Muscle layer of colon (tissue), 2 donors: ENCODE data around the gene LAMA3.

Source experiments
- H3K27ac ChIP-seq: one replicate; pipeline ENCODE4 v1.7.0; 2013; ENCODE audit warnings: low read depth, mild to moderate bottlenecking, low read length, moderate library complexity
- H3K27me3 ChIP-seq, 2 donors: one replicate each; pipeline ENCODE4 v1.7.0; 2013; ENCODE audit warnings: low read length in 2 of 2, mild to moderate bottlenecking in 2 of 2; ENCODE audit not compliant: insufficient read depth in 2 of 2, control insufficient read depth in 1 of 2
- H3K36me3 ChIP-seq: one replicate; pipeline ENCODE4 v1.7.0; 2013; ENCODE audit warnings: mild to moderate bottlenecking, low read length; ENCODE audit not compliant: insufficient read depth
- H3K4me1 ChIP-seq: one replicate; pipeline ENCODE4 v1.7.0; 2013; ENCODE audit warnings: mild to moderate bottlenecking, low read length; ENCODE audit not compliant: insufficient read depth
- H3K4me3 ChIP-seq, 2 donors: one replicate each; pipeline ENCODE4 v1.7.0; 2013; ENCODE audit warnings: low read length in 2 of 2, low read depth in 1 of 2, mild to moderate bottlenecking in 1 of 2, moderate library complexity in 1 of 2
- H3K9ac ChIP-seq: one replicate; pipeline ENCODE4 v1.7.0; 2013; ENCODE audit warnings: low read length
- H3K9me3 ChIP-seq: one replicate; pipeline ENCODE4 v1.7.0; 2013; ENCODE audit warnings: mild to moderate bottlenecking, low read length
- donor health status: abdominal sarcoma.
- donor health status: Adenocarcinoma of cecum.

LAMA3 gene

GRCh38 chr18:23927821-23928746, 238.8 kb downstream of the LAMA3 start:
- Histone ChIP-seq H3K4me1 (peaks cover 4% of the 10 kb centered on the region), H3K9me3 (no peaks in the 10 kb centered on the region), H3K9ac (no peak overlapping the region), H3K27ac (no peak overlapping the region), H3K4me3 (peak overlapping the region in 1 of 2 donors; percentile 34), H3K36me3 (no peaks in the 10 kb centered on the region), H3K27me3 (no peaks in the 10 kb centered on the region)

DNA sequence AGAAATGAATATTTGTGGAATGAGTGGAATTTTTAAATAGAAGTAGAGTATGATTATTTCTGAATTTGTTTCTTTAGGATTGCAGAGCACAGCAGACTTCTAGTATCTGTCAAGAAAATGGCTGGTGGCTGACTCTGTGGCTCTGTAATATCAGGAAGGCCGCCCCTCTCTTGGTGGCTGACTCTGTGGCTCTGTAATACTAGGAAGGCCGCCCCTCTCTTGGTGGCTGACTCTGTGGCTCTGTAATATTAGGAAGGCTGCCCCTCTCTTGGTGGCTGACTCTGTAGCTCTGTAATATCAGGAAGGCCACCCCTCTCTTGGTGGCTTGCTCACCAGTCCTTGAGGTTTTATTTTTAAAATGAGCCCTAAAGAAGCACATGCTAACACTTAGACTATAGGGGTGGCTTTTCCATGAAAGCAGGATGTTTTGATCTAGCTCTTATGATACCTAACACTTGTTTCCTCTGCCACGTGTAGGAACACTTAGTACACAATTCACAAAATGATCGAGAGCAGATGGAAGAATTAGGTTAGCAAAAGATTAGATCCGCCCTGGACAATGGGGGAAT, 240.2 kb downstream of the LAMA3 start:
- Histone ChIP-seq H3K27me3 (no peaks in the 10 kb centered on the region), H3K9ac (no peak overlapping the region), H3K9me3 (no peaks in the 10 kb centered on the region), H3K27ac (no peak overlapping the region), H3K4me3 (no peak overlapping the region), H3K4me1 (peaks cover 4% of the 10 kb centered on the region), H3K36me3 (no peaks in the 10 kb centered on the region)

DNA sequence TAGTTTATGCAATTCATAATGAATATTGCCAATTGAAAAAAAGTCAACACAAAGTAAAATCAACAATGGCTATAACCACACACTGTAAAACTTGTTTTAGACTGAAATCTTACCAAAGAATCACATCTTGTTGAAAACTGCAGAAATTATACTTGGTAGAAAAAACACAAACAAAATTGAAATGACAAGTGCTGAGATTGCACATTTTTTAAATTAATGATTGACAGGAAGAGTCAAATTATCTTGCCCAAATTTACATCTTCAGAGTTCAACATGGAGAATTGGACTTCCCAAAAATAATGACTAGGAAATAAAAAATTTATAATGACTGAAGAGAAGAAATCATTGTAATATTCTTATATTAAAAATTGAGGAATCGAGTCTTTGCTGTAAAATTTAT, 240.7 kb downstream of the LAMA3 start:
- Histone ChIP-seq H3K27me3 (no peaks in the 10 kb centered on the region), H3K27ac (no peak overlapping the region), H3K4me3 (no peak overlapping the region), H3K36me3 (no peaks in the 10 kb centered on the region), H3K9ac (no peak overlapping the region), H3K9me3 (no peaks in the 10 kb centered on the region), H3K4me1 (peaks cover 4% of the 10 kb centered on the region)

DNA sequence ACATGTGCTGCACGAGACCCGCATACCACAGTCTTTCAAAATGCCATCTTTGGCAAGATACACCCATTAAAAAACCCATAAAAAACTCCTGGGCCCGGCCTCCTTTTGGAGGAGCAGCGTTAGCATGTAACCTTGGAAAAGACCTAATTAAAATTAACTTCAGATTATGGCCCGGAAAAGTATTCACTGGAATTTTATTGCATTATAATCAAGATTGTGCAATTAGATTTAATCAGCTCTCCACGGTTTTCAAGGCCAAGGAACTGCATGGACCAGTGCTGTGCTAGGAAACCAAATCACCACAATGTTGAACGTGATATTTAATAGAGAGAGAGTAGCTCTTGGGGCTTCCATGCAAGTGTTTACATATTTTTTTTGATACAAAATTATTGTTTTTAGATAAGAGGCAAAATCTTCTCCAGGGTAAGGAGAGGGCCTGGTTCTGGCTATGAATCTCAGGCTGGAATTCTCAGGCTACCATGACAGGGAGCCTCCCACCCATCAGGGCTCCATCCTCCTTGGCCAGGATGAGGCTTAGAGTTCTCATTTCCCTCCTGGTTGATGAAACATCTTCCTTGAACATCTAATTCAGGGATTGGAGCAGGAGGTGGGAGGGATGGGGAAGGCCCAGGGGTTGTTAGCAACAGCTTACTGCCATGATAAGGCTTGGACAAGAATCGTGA, 243.3 kb downstream of the LAMA3 start:
- no peaks in the 10 kb centered on the region for H3K9me3 ChIP-seq
- H3K4me3 ChIP-seq: no peak overlapping the region
- no peaks in the 10 kb centered on the region for H3K27me3 ChIP-seq
- H3K9ac ChIP-seq: no peak overlapping the region
- no peaks in the 10 kb centered on the region for H3K36me3 ChIP-seq
- peaks cover 4% of the 10 kb centered on the region for H3K4me1 ChIP-seq
- no peak overlapping the region for H3K27ac ChIP-seq

DNA sequence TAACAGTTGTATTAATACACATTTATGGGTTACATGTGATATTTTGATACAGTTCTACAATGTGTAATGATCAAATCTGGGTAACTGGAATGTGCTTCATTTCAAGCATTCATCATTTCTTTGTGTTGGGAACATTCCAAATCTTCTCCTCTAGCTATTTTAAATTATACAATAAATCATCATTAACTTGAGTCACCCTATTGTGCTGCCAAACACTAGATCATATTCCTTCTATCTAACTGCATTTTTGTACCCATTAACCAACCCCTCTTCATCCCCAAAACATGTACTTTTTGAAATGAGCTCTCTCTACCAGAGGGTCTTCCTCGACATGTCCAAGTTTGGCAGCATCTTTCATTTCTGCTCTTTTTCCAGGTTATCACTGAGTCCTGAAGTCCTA, 244.2 kb downstream of the LAMA3 start:
- Histone ChIP-seq H3K9ac (no peak overlapping the region), H3K27ac (no peak overlapping the region), H3K27me3 (no peaks in the 10 kb centered on the region), H3K4me3 (no peak overlapping the region), H3K36me3 (no peaks in the 10 kb centered on the region), H3K9me3 (no peaks in the 10 kb centered on the region), H3K4me1 (peaks cover 1% of the 10 kb centered on the region)

DNA sequence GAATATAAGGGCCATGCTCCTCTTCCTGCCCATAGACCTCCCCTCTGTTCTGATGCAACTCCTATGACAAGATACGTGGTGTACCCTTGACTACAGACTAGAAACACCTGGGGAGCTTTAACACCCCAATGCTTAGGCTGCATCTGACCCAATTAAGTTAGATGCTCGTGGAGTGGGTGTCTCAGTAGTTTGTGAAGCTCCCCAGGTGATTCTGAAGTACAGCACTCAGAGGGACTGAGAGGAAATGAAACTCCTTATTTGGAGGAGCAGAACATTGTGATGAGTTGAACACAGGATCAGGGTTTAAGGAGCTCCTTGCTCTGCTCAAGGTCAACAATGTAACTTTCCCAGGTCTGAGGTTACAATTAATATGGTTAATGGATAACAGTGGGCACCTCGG, 245.0 kb downstream of the LAMA3 start:
- no peak overlapping the region for H3K4me3 ChIP-seq
- H3K27me3 ChIP-seq: no peaks in the 10 kb centered on the region
- H3K9me3 ChIP-seq: no peaks in the 10 kb centered on the region
- H3K9ac ChIP-seq: no peak overlapping the region
- no peak overlapping the region for H3K27ac ChIP-seq
- H3K36me3 ChIP-seq: no peaks in the 10 kb centered on the region
- no peaks in the 10 kb centered on the region for H3K4me1 ChIP-seq

DNA sequence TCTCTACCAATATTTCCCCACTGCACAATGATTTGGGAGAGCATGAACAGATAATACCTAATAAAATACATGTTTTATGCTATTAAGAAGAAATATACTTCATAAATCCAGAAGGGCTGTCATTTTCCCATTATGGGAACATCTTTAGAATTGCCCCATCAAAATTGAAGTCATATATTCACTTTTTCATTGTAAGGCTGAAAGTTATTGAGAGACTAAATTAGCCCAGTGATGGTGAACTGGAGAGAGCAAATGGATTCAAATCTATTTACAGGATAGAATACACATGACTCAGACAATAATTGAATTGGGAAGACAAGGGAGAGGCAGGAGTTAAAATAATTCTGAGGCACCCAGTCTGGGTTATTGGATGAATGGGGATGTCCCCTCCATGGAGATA, 245.6 kb downstream of the LAMA3 start:
- Histone ChIP-seq H3K27ac (no peak overlapping the region), H3K4me3 (no peak overlapping the region), H3K9me3 (no peaks in the 10 kb centered on the region), H3K27me3 (no peaks in the 10 kb centered on the region), H3K36me3 (no peaks in the 10 kb centered on the region), H3K9ac (no peak overlapping the region), H3K4me1 (no peaks in the 10 kb centered on the region)

DNA sequence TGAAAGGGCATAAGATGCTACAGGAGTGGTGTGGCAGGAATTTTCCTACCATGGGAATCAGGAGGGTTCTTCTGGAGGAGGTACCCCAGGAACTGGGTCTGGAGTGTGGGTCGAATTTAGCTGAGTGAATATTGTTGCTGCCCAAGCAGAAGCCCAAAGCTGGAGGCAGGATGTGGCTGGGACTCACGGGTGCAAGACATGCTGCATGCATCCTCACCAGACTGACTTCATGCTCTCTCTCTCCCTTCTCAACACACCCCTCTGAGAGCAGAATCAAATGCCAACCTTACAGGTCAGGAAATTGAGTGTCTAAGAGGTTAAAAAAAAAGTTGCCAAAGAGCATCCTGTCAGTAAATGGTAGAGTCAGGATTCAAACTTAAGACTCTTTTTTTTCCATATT, 246.6 kb downstream of the LAMA3 start:
- H3K4me1 ChIP-seq: no peaks in the 10 kb centered on the region
- H3K4me3 ChIP-seq: no peak overlapping the region
- H3K27ac ChIP-seq: no peak overlapping the region
- no peaks in the 10 kb centered on the region for H3K27me3 ChIP-seq
- no peaks in the 10 kb centered on the region for H3K9me3 ChIP-seq
- no peaks in the 10 kb centered on the region for H3K36me3 ChIP-seq
- no peak overlapping the region for H3K9ac ChIP-seq

- Histone ChIP-seq H3K4me3 (no peak overlapping the region), H3K9me3 (no peaks in the 10 kb centered on the region)
Observed at GRCh38 chr18:23936381-23936958, 247.2 kb downstream of the LAMA3 start.

DNA sequence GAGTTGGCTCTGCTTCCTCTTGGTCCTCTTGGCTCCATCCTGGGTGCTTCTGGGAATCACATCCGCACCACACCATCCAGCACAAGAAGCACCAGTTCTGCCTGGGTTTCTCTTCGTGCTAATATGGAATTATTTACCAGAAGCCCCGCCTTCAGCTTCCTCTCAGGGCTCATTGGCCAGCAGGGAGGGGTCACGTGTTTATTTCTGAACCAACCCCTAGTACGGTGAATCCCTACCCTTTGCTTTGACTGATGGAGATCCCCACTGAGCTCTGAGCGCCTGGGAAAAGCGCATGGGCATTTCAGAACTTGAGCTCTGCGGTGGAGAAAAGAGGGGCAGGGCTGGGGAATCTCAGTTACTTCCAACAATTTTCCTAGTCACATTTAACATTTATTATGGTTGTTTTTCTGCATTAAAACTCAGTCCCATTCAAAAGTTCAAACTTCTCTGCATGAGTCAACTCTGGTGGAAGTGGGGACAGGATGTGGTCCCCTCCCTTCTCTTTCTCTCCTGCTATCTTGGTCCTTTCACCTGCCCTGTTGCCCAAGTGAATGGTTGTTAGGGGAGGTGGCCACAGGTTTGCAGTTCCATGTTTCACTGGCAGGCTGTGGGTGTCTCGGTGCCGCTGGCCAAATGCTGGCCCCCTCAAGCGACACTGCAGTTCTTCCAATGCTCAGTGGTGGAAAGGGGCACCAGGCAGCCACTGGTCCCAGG, 248.9 kb downstream of the LAMA3 start:
- Histone ChIP-seq H3K36me3 (no peaks in the 10 kb centered on the region), H3K4me3 (no peak overlapping the region), H3K9me3 (no peaks in the 10 kb centered on the region), H3K27ac (no peak overlapping the region), H3K27me3 (no peaks in the 10 kb centered on the region), H3K4me1 (no peaks in the 10 kb centered on the region), H3K9ac (no peak overlapping the region)

More at GRCh38 chr18:23936381-23936958, 247.2 kb downstream of the LAMA3 start:
- Histone ChIP-seq H3K27ac (no peak overlapping the region), H3K4me1 (no peaks in the 10 kb centered on the region), H3K27me3 (no peaks in the 10 kb centered on the region), H3K9ac (no peak overlapping the region), H3K36me3 (no peaks in the 10 kb centered on the region)

GRCh38 chr18:23938901-23939341, 249.7 kb downstream of the LAMA3 start:
- Histone ChIP-seq H3K36me3 (no peaks in the 10 kb centered on the region), H3K4me3 (no peak overlapping the region), H3K4me1 (no peaks in the 10 kb centered on the region), H3K27ac (no peak overlapping the region), H3K9ac (no peak overlapping the region), H3K27me3 (no peaks in the 10 kb centered on the region), H3K9me3 (no peaks in the 10 kb centered on the region)
